Measurements from ENCODE around the gene GSTM4. TPM values are rescaled to one million over a fixed set of nuclear protein-coding genes. Genes with fewer than 3 reads are reported as not detected.
A peak's percentile ranks its signal among the peaks of the same experiment; 100 is the strongest.

GSTM4 gene
- total and polyA plus RNA-seq, 9 of the 15 experiments (the other 6 are each of a cell fraction or from before 2014, with no cell fraction given), result 18.8 to 53.4 (median 38.8) TPM

GRCh38 chr1:109619576-109620400 is 36.1 kb upstream of the GSTM4 start, which contains the start of the genes AMPD2 and GNAT2 (continued):
- TF ChIP-seq PATZ1 (CRISPR knock-in tag; IDR thresholded peaks at IDR 0.05; ENCODE audit: borderline replicate concordance) (no peak), HES1 (IDR thresholded peaks at IDR 0.05; ENCODE audit: low read depth) (no peak), NEUROD1 (IDR thresholded peaks at IDR 0.05; ENCODE audit: borderline replicate concordance, low read depth, low read length, partially characterized antibody) (peak; percentile 63), RERE (CRISPR knock-in tag; IDR thresholded peaks at IDR 0.05; ENCODE audit: borderline replicate concordance) (no peak), MNT (conservative IDR thresholded peaks at IDR 0.05) (peak; percentile 99 to 100), ZNF518B (CRISPR knock-in tag; IDR thresholded peaks at IDR 0.05) (no peak), E2F4 (CRISPR knock-in tag; IDR thresholded peaks at IDR 0.05; ENCODE audit: low read depth) (0 out of 2 replicates have a peak, but pooled peaks have one; percentile 15), CEBPB (tag; IDR thresholded peaks at IDR 0.05) (no peak), KLF10 (CRISPR knock-in tag; IDR thresholded peaks at IDR 0.05) (no peak), ZNF384 (IDR thresholded peaks at IDR 0.05; ENCODE audit: low read depth, low read length) (peak; percentile 99), ZKSCAN3 (CRISPR knock-in tag; IDR thresholded peaks at IDR 0.05) (no peak)

Data from K562 (cell line).